Renal cortical epithelial cell (primary cell): ENCODE data around the gene POLN. TPM values are rescaled to one million over a fixed set of nuclear protein-coding genes. Genes with fewer than 3 reads are reported as not detected.

Source experiments
- DNase-seq: peaks from one replicate; pipeline ENCODE4 v3.0.0-alpha.2; 2011; ENCODE audit warnings: low read depth
- total RNA-seq: library from RNA; depleted of rRNA; stranded (reverse); fragments of >200 nt; gene quantifications from 2 replicates; pipeline ENCODE4 v1.2.3, GENCODE V29; 2014

POLN gene
- total RNA-seq, 1 donor from 2014 or later: 5.5 TPM

GRCh38 chr4:2083116-2083825 is 158.7 kb downstream of the POLN start:
- DNase-seq: no peak

- DNase-seq: no peak
Observed at GRCh38 chr4:2082627-2083026, 159.3 kb downstream of the POLN start.

DNA sequence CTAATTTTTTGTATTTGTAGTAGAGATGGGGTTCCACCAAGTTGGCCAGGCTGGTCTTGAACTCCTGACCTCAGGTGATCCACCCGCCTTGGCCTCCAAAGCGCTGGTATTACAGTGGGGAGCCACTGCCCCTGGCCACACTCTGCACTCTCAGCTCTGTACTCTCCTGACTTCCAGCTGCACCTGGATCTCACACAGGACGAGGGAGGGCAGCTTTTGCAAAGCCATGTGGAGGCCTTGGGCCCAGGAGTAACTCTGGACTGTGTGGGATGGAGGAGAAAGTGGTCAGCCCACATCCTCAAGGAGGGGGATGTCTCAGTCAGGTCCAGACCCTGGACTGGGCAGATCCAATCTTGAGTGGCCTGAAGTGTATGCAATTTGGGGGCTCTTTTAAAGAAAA is 159.8 kb downstream of the POLN start:
- no peak for DNase-seq

DNA sequence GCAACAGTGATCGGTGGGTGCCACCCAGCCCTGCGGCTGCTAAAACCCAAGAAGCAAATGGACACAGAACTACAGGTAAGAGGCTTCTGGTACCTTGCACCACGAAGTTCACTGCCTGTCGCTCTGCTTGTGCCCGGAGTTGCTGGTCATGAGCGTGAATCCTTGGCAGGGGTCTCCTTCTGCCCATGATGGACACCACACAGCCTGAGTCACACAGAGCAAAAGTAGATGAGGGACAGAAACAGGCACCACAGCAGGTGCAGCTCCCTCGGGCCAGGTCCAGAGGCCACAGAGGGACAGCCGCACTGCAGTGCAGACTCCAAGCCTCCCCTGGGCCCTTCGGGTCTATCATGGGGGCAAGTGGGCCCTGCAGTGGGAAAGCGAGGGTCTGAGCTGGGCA is 160.4 kb downstream of the POLN start:
- DNase-seq: no peak

DNA sequence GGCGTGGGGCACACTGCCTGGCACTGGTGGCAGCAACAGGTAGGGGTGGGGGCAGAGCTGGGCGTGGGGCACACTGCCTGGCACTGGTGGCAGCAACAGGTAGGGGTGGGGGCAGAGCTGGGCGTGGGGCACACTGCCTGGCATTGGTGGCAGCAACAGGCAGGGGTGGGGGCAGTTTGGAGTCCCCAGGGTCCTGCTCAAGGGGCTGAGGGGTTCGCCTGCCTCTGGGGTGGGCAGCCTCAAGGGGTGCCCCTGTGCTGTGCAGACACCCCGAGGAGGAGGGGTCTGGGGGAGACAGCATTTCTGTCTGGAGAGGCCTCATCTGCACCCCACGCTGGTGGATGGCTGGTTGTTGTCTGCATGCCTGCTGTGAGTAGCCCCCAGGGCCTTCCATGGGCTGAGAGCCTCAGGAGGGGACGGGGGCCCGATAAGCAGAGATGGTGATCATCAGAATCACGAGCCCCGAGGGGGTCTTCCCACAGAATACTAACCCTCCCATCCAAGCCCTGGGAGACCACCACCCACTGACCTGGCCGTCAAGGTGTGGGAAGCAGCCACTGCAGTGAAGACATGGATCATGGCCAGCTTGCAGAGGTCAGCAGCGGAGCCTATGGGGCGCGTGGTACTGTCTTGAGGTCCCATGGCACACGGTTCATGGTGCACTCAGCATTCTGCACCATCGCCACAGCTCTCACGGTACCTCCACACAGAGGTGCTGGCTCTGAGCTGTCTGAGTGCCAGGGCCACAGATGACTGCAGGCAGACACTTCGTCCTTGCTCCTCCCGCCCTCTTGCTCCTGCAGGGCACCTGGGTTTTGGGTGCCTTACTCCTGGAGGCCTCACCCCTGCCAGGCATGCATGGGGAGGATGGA is 161.3 kb downstream of the POLN start:
- DNase-seq: no peak

- DNase-seq: no peak
Observed at GRCh38 chr4:2079926-2080325, 162.0 kb downstream of the POLN start.

- no peak for DNase-seq
Observed at GRCh38 chr4:2079006-2079405, 162.9 kb downstream of the POLN start.

- no peak for DNase-seq
Observed at GRCh38 chr4:2078584-2078983, 163.3 kb downstream of the POLN start.

DNA sequence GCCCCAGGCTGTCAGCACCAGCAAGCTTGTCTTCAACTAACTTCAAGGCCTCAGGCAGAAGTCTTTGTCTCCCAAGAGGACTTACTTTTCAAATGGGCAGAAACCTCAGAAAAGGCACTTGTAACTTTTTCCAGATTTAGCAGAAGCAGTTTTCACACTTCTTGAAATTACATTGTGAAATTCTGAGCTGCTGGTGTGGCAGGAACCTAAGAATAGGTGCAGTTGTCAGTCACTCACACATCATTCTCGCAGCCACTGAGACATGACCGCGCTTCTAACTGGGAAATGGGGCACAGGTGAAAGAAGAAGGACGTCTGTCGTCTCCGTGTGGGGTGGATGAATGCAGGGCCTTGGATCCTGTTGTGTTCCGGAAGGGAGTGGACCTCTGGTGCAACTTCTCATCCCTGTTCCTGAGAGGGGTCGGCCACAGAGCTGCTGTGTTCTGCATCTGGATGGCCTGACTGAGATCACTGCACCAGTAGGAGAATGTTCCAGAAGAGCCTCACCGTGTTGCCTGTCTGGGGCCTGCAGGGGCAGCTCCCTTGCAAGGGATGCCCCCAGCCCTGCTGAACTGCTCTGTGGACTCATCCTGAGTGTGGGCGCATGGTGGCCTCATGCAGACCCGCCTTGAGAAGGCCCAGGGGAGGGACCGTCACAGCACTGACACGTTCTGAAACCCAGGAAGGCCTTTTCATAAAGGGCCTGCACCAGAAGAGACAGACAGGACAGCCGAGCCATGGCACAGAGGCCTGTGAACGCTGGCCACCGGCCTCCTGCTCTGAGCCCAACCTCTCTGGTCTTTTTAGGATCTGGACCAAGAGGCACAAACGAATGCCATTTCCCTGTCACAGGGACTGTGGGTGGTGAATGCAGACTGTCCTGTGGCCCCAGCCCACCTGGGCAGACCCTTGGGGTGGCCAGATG is 164.1 kb downstream of the POLN start:
- no peak for DNase-seq

DNA sequence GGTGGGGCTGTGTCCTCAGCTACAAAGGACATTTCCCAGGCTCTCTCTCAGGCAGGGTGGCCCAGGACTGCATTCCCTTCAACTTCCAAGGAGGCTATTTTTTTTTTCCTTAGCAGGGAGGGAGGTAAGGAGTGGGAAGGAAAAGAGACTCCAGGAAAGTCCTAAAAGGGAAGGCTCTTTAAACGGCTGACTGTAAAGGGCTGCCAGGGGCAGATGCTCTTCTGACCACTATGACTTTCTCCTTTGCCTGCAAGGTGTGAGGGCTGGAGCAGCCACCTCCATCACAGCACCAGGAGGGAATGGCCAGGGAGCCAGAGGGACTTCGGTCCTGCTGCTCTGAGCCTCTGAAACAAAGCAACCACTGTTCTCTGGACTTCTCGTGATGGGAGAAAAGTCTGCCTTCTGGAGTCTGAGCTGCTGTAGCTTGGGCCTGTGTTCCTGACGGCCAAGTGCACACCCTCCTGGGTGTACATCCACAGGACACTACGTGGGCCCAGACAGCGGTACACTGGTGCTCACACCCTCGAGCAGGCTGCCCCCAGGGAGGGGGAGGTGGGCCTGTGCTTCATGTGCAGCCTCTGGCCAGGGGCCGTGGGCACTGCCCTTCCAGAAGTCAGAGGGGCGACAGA is 164.9 kb downstream of the POLN start:
- DNase-seq: no peak

DNA sequence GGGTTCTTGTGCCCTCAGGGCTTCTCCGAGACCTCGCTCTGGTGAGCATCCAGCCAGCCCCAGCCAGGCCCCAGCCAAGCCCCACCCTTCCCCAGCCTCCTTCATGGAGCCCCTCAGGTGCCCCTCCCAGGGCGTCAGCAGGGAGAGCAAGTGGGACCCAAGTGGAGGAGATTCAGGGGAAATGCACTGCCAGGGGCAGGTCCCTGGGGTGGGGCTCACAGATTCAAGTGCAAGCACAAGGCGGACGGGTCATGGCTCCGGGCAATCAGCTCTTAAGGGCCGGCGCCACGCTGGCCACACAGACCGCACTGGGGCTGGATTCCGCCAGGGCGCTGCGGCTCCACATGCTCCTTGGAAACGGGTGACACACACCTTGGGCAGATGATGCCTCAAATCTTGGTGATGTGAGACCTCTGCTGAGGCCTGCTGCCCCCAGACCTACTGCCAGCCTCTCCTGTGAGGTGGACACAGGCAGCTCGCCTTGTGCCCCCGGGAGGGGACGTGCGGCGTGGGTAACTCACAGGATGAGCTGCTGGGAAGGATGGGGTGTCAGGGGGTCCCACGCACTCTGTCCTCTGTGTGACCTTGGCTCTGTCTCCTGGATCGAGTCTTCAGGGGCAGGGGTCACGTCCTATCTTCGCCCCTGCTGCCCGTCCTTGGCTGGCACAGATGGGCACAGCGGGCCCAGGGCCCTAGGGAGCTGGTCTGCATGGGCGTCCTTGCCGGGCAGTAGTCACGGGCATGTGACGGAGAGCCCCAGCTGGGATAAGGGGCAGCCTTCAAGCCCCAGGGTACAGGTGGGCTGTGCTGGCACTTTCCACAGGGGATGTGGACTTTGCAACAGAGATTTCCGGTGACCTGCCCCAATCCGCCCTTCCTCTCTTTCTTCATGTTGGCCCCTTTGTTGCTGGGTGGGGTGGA is 165.7 kb downstream of the POLN start:
- no peak for DNase-seq

DNA sequence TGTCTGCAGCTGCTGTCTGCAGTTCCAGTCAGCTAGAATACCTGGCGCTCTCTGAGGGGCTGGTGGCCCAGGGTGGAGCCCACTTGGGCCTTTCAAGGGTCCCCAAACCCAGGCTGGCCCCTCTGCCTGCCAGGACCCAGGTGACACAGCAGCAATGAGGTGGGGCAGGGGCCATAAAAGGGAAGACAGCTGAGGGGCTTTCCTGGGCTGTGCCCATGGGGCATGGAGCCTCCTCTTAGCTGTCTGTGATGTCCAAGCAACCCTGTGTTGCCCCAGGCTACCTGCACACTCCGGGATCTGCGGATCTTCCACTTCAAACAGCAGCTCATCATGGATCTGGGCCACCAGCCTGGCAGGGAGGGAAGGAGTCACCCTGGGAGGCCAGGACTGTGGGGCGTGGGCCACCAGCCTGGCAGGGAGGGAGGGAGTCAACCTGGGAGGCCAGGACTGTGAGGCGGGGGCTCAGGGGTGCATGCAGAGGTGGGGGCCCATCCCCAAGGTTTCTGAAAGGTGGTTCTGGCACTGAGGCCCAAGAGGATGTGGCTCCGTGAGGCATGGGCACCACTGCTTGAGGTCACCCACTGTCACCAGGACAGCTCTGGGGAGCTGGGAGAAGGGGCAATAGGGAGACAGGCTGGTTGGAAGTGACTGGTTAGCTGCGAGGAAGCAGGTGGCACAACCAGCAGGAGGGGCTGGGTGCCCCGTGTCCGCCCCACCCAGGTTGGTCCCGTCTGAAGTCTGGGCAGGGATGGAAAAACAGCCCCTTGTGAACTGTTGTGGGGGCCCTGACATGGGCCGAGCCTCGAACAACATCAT is 166.5 kb downstream of the POLN start:
- no peak for DNase-seq

DNA sequence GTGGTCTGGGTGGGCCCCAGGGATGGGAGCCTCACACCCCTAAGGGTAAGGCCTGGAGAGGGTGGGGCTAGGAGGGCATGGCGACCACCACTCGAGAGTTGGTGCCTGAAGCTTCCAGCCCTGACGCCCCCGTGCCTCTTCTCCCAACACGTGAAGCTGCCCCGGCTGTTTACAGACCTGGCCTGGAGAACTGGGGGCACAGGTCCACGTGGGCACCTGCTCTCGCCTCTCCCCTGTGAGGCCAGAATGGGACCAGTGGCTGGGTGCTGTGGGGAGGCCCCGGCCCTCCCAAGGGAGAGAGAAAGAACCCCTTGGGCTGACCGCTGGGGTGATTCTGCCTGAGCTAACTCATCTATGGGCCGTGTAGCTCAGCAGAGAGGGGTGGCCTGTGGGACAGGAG is 167.3 kb downstream of the POLN start:
- no peak for DNase-seq

GRCh38 chr4:2073808-2074481 is 168.0 kb downstream of the POLN start:
- DNase-seq: no peak

DNA sequence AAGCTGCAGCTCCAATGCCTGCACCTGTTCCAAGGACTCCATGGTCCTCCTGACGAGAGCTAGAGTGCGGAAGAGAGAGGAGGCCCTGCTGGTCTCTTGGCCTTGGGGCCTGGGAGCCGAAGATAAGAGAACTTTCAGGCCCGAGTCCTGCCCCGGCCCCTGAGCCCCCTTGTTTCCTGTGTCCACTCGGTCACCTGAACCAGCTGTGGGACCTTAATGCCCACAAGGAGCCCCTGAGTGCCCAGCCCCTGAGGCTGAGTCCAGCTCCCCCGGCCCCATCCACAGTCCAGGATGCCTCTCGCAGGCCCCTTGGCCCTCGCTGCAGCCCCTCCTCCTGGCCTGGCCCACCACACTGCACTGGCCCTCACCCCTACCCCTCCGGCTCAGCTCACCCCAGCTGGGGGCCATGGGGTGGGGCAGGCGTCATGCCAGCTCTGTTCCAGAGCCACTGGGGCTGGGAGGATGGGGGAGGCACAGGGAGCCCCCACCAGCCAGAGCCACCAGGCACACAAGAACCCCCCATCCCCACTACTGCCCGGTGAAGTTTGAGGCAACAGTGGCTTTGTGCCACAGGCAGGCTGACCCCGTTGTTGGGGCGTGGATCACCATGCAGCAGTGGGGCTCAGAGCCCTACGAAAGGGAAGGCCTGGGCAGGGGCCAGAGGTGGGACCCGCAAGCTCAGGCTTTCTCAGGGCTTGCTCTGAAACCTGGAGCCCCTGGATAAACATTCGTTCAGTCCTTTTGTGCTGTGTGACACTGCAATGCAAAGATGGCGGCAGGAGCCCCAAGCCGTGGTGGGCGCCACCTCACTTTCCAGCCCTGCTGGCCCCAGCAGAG is 168.7 kb downstream of the POLN start:
- DNase-seq: no peak

DNA sequence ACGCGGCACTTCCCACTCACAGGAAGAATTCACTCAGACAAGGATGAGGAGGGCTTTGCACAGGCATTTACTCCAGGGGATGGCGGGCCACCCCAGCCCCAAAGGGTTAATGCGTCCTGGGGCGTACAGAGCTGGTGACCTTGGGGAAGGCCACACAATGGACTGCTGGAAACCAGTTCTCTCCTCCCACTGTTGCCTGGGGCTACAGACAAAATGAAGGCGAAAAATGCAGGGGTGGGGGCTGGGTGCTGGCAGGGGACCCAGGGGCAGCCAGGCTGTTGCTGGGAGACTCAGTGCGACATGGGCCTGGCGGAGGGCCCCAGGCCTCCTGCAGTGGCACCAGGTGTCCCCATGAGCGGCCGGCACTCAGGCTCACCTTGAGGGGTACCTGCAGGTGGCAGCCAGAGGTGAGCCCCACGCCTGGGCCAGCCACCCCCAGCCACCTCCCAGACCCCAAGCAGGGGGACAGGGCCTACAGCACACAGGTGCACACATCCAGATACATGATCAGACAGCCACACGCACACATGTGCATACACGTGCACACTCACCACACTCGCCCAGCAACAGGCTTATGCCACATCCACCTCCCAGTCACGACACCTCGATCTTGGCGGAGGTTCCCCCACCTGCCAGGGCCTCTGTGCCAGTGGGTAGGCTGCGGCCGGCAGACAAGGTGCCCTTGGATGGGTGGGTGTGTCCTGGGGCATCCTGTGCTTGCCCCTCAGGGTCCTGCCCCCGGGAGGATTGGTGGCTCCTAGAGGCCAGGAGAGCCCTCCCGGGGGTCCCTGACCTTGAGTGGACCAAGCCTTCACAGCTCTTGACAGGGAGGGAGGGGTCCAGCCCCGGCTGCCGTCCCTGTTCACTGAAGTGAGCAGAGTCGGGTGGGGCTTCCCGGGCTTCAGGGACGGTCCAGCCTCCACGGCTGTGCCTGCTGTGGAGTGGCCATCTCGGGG is 169.7 kb downstream of the POLN start:
- DNase-seq: no peak
